Measurements from ENCODE around the gene GRIA3.

Gene GRIA3

DNA sequence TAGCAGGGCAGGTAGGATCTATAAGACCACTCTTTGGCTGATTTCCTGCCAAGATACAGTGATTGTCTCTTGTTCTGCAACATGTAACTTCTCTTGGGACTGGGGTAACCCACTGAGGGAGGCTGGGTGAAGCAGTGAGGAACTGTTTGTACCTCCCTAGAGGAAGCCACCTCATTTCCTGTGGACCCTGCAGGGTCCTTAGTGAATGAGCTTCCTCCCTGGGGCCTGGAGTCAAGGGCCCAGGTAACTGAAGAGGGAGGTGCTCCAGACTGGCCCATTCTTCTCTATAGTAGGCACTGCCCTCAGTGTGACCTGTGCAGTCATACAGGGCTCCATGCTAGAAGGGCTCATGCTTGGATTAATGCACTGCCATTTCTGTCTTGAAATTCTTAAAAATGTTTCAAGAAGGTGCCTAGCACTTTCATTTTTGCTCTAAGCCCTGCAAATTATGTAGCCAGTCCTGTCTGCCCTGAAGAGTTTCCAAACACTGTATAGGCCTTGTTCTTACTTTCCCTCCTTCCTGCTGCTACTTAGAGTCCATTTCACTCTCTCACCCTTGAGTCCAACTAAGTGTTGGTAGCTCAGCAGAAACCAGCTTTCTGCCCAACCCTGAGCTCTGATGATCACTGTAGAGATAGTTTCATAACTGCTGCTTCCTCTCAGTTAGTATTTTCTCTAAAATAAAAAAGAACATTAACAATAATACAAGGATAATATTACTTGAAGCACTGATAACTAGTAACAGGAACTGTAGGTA is 8.5 kb upstream of the GRIA3 start:
- H3K27ac Mint-ChIP-seq = no peak overlapping the region
- H3K4me3 Mint-ChIP-seq = no peak overlapping the region
- ATAC-seq (ENCODE audit: low read depth) = no peak
- DNase-seq (ENCODE audit: low spot score in 2 of 2) = no peak
- no peaks in the 10 kb centered on the region for H3K36me3 Mint-ChIP-seq
- H3K9me3 Mint-ChIP-seq = no peaks in the 10 kb centered on the region
- H3K4me1 Mint-ChIP-seq = no peaks in the 10 kb centered on the region
- H3K27me3 Mint-ChIP-seq = no peaks in the 10 kb centered on the region

DNA sequence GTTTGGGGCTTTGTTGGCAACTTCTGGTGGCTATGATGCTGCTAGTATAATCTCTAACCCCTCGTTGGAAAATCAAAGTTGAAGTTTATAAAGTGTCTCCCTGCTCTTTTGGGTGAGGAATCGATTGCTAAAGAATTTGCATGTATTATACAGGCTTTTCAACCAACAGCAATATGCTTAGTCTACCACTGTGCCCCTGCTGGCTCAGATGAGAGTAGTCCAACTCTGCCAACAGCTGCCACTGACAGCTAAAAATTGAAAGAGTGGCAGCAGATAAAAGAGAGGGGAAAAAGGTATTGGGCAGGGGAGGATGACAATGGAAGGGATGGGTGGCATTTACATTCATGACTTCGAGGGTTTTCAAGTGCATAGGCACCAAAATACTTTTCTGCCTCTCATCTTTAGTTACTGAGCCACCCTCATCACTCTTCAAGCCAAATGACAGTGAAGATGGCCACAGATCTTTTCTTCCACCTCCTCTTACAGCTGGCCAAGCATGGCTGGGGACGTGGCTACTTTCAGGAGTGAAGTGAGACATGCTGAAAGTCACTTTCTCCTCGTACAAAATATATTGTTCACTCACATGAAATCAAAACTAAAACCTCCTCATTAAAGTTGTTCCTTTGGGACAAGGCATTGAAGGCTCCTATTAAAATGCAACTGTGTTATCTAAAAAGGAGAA is 2.7 kb upstream of the GRIA3 start:
- ATAC-seq (ENCODE audit: low read depth) (no peak), DNase-seq (ENCODE audit: low spot score in 2 of 2) (no peak)
- H3K4me3 Mint-ChIP-seq = no peak overlapping the region
- H3K4me1 Mint-ChIP-seq = peaks cover 7% of the 10 kb centered on the region
- H3K36me3 Mint-ChIP-seq = peaks cover 2% of the 10 kb centered on the region
- H3K27me3 Mint-ChIP-seq = peaks cover 8% of the 10 kb centered on the region
- H3K27ac Mint-ChIP-seq = no peak overlapping the region
- H3K9me3 Mint-ChIP-seq = no peaks in the 10 kb centered on the region

DNA sequence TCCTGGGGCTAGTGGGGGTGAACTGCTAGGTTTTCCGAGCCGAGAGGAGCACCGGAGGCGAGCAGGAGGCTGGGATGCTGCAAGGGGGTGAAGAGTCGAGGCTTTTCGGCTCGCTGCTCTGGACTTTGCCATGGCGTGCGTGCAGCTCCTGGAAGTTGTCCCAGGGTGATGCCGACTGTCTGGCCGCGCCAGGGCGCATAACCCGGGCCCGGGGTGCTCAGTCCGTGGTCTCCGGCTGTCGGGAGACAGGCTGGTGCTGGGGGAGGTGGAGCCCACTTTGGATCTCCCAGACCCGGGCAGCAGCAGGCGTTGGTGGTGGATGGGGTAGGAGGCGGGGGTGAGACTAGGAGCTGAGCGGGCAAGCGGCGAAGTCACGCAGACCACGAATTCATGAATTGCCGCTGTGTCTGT is 793 bp downstream of the GRIA3 start:
- Mint-ChIP-seq H3K36me3 (peaks cover 2% of the 10 kb centered on the region), H3K4me1 (peaks cover 7% of the 10 kb centered on the region), H3K27ac (no peak overlapping the region), H3K9me3 (no peaks in the 10 kb centered on the region), H3K4me3 (peak overlapping the region; percentile 11), H3K27me3 (peaks cover 9% of the 10 kb centered on the region)
- ATAC-seq (ENCODE audit: low read depth) = no peak
- DNase-seq (ENCODE audit: low spot score in 2 of 2) = no peak

DNA sequence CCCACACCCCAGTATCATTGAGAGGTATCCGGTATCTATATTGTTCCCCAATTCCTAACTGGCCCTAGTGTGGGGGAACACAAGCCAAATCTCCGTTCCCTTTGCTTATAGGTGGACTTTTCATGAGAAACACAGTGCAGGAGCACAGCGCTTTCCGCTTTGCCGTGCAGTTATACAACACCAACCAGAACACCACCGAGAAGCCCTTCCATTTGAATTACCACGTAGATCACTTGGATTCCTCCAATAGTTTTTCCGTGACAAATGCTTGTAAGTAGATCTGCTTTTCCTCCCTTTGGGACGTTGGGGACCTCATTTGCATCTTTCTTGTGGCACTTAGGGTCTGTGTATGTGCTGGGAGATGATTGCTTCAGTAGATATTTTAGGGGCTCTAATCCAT is 1.6 kb downstream of the GRIA3 start:
- Mint-ChIP-seq H3K27me3 (peaks cover 9% of the 10 kb centered on the region), H3K9me3 (no peaks in the 10 kb centered on the region), H3K36me3 (peaks cover 2% of the 10 kb centered on the region), H3K27ac (no peak overlapping the region), H3K4me1 (peaks cover 7% of the 10 kb centered on the region), H3K4me3 (no peak overlapping the region)
- no peak for ATAC-seq (ENCODE audit: low read depth)
- no peak for DNase-seq (ENCODE audit: low spot score in 2 of 2)

DNA sequence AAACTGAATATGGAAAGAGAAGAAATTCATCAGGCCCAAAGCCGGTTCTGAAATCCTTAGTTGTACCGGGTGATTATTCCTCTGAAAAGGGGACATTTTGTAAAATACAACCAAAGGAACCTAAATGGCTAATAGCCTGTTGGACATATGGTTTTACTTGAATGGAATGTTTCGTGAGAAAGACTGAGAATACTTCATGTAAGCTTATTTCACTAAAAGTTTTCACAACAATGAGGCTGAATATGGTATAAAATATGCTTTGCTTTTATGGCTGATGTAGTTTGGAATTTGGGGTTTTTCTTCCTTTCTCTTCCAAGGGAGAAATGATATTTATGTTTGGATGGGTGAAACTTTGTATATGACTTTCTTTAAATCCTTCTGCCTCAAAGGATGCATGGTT is 2.7 kb downstream of the GRIA3 start:
- H3K9me3 Mint-ChIP-seq = no peaks in the 10 kb centered on the region
- DNase-seq (ENCODE audit: low spot score in 2 of 2) (no peak), ATAC-seq (ENCODE audit: low read depth) (no peak)
- no peak overlapping the region for H3K27ac Mint-ChIP-seq
- no peak overlapping the region for H3K4me3 Mint-ChIP-seq
- peaks cover 7% of the 10 kb centered on the region for H3K4me1 Mint-ChIP-seq
- peaks cover 9% of the 10 kb centered on the region for H3K27me3 Mint-ChIP-seq
- H3K36me3 Mint-ChIP-seq = peaks cover 2% of the 10 kb centered on the region

DNA sequence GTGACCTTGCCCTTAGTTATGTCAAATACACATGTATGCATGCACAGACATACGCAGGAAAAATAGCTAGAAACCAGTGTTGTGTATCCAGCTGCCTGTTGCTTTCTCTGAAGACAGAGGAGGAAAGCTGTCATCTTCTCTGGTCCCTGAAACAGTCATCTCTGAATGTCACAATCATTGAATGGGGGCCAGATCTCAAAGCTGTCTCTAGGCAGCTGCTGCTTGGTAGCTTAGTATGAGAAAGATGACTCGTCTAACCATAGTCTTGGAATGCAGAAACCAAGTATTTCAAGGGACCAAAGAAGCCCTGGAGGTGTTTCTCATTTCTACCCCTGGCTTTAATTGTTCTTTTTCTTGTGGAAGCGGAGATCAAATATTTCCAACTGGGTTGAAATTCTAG is 4.0 kb downstream of the GRIA3 start:
- H3K4me1 Mint-ChIP-seq = peaks cover 7% of the 10 kb centered on the region
- DNase-seq (ENCODE audit: low spot score in 2 of 2) = no peak

DNA sequence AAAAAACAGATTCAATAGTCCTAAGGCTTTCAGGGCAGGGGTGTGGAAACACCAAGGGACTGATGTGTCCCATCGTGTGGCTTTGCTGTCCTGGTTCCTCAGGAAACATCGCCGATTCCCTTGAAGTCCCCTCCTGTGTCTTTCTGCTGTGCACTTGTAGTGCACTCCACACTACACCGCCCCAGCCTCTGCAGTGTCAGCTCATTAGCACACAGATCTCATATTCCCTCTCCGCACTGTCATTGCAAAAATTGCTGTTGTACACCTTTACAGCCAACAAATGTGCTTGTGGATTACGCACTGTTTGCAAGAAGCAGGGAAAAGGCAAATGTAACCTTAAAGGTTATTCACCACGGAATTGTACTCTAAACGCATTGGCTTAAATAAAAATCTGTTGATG is 5.3 kb downstream of the GRIA3 start:
- H3K9me3 Mint-ChIP-seq = no peaks in the 10 kb centered on the region

More for the DNA sequence above, 4.0 kb downstream of the GRIA3 start:
- no peak for ATAC-seq (ENCODE audit: low read depth)
- H3K27ac Mint-ChIP-seq = no peak overlapping the region
- peaks cover 8% of the 10 kb centered on the region for H3K27me3 Mint-ChIP-seq
- peaks cover 2% of the 10 kb centered on the region for H3K36me3 Mint-ChIP-seq
- no peak overlapping the region for H3K4me3 Mint-ChIP-seq
- H3K9me3 Mint-ChIP-seq = no peaks in the 10 kb centered on the region

DNA sequence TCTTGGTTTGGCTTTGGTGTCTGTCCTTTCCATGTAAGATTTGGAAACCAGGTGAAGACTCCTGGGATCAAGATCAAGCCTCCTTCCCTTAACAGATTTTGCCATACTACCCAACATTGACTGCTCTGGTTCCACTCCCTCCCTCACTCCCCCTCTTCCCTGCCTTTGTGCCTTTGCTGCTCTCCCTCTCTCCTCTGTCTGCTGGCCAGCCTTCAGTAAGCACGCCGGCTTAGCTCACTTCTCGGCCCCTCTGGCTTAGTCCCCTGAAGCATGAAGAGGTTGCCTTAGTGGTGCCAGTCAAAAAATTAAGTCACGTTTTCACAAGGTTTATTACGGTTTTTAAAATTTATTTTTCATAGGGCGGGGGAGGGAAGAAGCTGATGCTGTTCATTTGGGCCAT is 6.0 kb downstream of the GRIA3 start:
- Mint-ChIP-seq H3K36me3 (no peaks in the 10 kb centered on the region), H3K4me1 (no peaks in the 10 kb centered on the region), H3K27ac (no peak overlapping the region), H3K27me3 (peaks cover 1% of the 10 kb centered on the region), H3K4me3 (no peak overlapping the region), H3K9me3 (no peaks in the 10 kb centered on the region)
- ATAC-seq (ENCODE audit: low read depth) (no peak), DNase-seq (ENCODE audit: low spot score in 2 of 2) (no peak)

More for the DNA sequence above, 5.3 kb downstream of the GRIA3 start:
- DNase-seq (ENCODE audit: low spot score in 2 of 2) (no peak), ATAC-seq (ENCODE audit: low read depth) (no peak)
- H3K36me3 Mint-ChIP-seq = no peaks in the 10 kb centered on the region
- H3K4me1 Mint-ChIP-seq = no peaks in the 10 kb centered on the region
- H3K27me3 Mint-ChIP-seq = peaks cover 1% of the 10 kb centered on the region
- no peak overlapping the region for H3K27ac Mint-ChIP-seq
- H3K4me3 Mint-ChIP-seq = no peak overlapping the region

DNA sequence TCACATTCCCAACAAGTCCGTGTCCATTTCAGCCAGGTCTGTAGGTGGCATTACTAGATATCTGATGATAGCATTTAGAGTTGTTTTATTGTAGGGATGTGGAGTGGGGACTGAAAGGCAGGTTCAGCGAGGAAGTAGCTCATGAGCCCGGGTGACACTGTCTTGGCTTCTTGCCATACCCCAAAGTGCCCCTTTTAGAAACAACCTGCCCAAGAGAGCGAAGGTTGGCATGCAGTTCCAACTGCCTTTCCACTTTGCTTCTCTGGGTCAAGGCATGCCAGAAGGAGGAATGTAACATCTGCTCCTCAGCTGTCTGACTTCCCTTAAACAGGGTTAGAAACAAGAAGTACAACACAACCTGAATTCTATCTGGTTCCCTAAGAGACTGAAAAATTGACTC is 9.0 kb downstream of the GRIA3 start:
- H3K9me3 Mint-ChIP-seq = no peaks in the 10 kb centered on the region
- ATAC-seq (ENCODE audit: low read depth) (no peak), DNase-seq (ENCODE audit: low spot score in 2 of 2) (no peak)
- no peaks in the 10 kb centered on the region for H3K4me1 Mint-ChIP-seq
- no peaks in the 10 kb centered on the region for H3K36me3 Mint-ChIP-seq
- H3K27me3 Mint-ChIP-seq = peaks cover 1% of the 10 kb centered on the region
- no peak overlapping the region for H3K27ac Mint-ChIP-seq
- H3K4me3 Mint-ChIP-seq = no peak overlapping the region

DNA sequence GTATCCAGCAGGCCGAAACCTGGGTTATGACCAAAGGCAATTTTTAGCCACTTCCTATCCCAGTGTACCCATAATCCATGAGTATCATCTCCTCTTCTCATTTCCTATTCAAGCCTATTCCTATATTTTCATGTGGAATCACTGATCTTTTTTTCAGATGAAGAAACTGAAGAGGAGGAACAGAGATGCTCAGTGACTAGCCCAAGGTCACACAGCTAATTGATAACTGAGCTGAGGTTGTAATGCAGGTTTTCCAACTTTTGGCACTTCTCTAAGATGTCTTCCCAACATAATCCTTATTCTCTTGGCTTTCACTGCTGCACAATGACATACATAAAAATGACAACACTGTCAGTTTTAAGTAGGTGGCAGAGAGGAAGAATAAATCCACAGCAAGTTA is 15.3 kb downstream of the GRIA3 start:
- H3K36me3 Mint-ChIP-seq = no peaks in the 10 kb centered on the region
- DNase-seq (ENCODE audit: low spot score in 2 of 2) = no peak
- peaks cover 1% of the 10 kb centered on the region for H3K27me3 Mint-ChIP-seq
- ATAC-seq (ENCODE audit: low read depth) = no peak
- no peak overlapping the region for H3K4me3 Mint-ChIP-seq
- no peaks in the 10 kb centered on the region for H3K4me1 Mint-ChIP-seq
- H3K27ac Mint-ChIP-seq = no peak overlapping the region
- no peaks in the 10 kb centered on the region for H3K9me3 Mint-ChIP-seq

DNA sequence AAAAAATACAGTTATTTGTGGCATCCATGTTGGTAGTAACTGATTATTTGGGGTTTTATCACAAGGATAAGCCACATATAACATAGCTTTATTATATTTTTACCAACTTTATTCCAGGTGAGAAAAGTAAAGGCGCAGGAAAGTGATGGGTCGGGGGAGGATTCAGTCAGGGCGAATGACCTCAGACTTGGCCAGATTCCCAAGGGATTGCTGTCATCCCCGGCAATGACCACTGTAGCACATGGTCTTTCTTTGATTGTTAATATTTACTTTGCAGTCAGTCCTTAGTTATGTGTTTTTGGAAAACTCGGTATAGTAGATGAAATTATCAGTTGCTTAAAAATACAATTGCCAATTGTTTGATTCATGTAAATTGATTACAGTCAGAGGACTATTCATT is 17.6 kb downstream of the GRIA3 start:
- Mint-ChIP-seq H3K4me1 (no peaks in the 10 kb centered on the region), H3K27ac (no peak overlapping the region), H3K9me3 (no peaks in the 10 kb centered on the region), H3K27me3 (peaks cover 1% of the 10 kb centered on the region), H3K4me3 (no peak overlapping the region), H3K36me3 (no peaks in the 10 kb centered on the region)
- DNase-seq (ENCODE audit: low spot score in 2 of 2) (no peak), ATAC-seq (ENCODE audit: low read depth) (no peak)

DNA sequence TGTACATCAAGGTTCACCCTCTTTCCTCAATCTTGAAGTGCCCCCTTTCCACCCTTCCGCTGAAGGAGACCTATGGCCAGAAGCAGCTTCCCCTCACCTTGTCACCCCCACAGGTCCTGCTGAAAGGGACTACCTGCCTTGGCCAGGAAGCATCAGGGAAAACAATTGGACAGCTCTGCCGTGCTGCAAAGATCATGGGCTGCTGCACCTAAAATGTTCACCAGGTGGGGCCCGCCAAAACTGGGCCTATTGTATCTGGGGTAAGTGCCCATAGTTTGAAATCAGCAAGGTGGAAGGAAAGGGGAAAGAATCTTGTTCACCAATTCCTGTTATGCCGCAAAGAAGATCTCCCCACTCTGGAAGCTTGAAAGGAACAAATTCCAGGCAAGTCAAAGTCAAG is 18.4 kb downstream of the GRIA3 start:
- DNase-seq (ENCODE audit: low spot score in 2 of 2) = no peak
- Mint-ChIP-seq H3K27ac (no peak overlapping the region), H3K4me1 (no peaks in the 10 kb centered on the region)

DNA sequence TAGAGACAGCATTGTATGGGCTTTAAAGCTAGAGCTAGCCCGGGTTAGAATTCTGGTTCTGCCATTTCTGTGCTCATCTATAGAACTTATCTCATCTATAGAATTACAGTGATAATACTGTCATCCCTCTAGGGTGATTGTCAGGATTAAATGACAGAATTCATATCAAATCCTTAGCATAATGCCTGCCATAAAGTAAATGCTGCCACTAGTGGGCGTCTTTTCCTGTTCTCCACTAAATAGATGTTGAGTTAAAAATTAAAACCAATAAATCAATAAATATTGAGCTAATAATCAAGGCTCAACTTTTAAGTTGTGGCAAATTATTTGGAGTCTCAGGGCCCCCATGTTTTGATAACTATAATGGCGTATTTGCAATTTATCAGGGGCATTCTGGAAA is 19.7 kb downstream of the GRIA3 start:
- DNase-seq (ENCODE audit: low spot score in 2 of 2) (no peak), ATAC-seq (ENCODE audit: low read depth) (no peak)
- Mint-ChIP-seq H3K4me3 (no peak overlapping the region), H3K36me3 (no peaks in the 10 kb centered on the region), H3K9me3 (no peaks in the 10 kb centered on the region), H3K27me3 (no peaks in the 10 kb centered on the region), H3K4me1 (no peaks in the 10 kb centered on the region), H3K27ac (no peak overlapping the region)

More for the DNA sequence above, 18.4 kb downstream of the GRIA3 start:
- no peaks in the 10 kb centered on the region for H3K36me3 Mint-ChIP-seq
- H3K9me3 Mint-ChIP-seq = no peaks in the 10 kb centered on the region
- ATAC-seq (ENCODE audit: low read depth) = no peak
- H3K27me3 Mint-ChIP-seq = peaks cover 1% of the 10 kb centered on the region
- H3K4me3 Mint-ChIP-seq = no peak overlapping the region

DNA sequence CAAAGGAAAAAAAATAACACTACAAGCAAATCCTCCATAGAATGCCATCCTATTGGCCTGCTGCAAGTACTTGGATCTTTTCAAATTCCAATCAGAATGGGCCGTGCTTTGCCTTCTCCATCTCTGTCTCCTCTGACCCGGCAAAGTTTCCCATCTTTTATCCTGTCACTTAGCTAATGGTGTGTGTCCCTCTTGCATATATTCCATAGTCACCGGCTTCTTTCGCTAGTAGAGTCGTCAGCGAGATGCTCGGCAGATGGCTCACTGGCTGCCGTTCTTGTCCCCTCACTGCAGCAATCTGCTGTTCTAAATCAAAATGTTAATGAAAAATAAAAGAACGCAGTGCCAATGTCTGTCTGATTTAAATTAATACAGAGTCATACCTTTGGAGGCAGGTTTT is 22.1 kb downstream of the GRIA3 start:
- H3K36me3 Mint-ChIP-seq = no peaks in the 10 kb centered on the region
- ATAC-seq (ENCODE audit: low read depth) = no peak
- no peak overlapping the region for H3K4me3 Mint-ChIP-seq
- no peak for DNase-seq (ENCODE audit: low spot score in 2 of 2)
- H3K4me1 Mint-ChIP-seq = no peaks in the 10 kb centered on the region
- H3K27me3 Mint-ChIP-seq = peaks cover 2% of the 10 kb centered on the region
- no peak overlapping the region for H3K27ac Mint-ChIP-seq
- H3K9me3 Mint-ChIP-seq = no peaks in the 10 kb centered on the region

DNA sequence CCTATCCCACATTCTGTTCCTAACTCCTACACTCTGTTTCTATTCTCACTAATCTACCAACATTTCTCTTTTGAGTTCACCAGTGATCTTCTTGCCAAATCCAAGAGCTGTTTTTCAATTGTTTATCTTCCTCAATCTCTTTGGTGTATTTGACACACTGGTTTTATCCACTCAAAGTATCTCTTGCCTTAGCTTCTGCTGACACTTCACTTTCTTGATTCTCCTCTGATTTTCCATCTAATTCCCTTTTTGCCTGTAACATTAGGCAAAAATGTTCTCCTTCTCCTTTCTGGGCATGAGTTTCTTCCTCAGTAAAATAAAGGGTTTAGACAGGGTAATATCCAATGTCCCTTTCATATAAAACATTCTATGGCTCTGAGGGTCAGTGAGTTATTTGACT is 26.2 kb downstream of the GRIA3 start:
- no peak for ATAC-seq (ENCODE audit: low read depth)
- Mint-ChIP-seq H3K4me3 (no peak overlapping the region), H3K27me3 (peaks cover 2% of the 10 kb centered on the region), H3K4me1 (no peaks in the 10 kb centered on the region), H3K36me3 (no peaks in the 10 kb centered on the region), H3K9me3 (no peaks in the 10 kb centered on the region), H3K27ac (no peak overlapping the region)
- DNase-seq (ENCODE audit: low spot score in 2 of 2) = no peak

Measured in memory B cell (primary cell).